Esophagus muscularis mucosa (tissue), 4 donors: ENCODE results near the gene NUBP2. TPM values are rescaled to one million over a fixed set of nuclear protein-coding genes. Genes with fewer than 3 reads are reported as not detected.

ENCODE experiments used
- DNase-seq: peaks from one replicate; pipeline ENCODE4 v3.0.0-alpha.2; 2017; ENCODE audit errors: extremely low spot score
- H3K27ac ChIP-seq, 4 donors: fragments of 200-600 bp; sonication (generic); replicated peaks in 1 of 4; 1 replicate in 3 of 4; 2 replicates in 1 of 4; pipeline ENCODE4 v1.5.1; 2016 to 2019; ENCODE audit warnings: mild to moderate bottlenecking in 1 of 4
- H3K27me3 ChIP-seq, 4 donors: fragments of 200-600 bp; sonication (generic); one replicate each; pipeline versions ENCODE4 v1.5.1 to v1.6.0; 2016 to 2019
- H3K36me3 ChIP-seq, 4 donors: fragments of 200-600 bp; sonication (generic); one replicate each; pipeline ENCODE4 v1.5.1; 2016 to 2019
- H3K4me1 ChIP-seq, 4 donors: fragments of 200-600 bp; sonication (generic); one replicate each; pipeline ENCODE4 v1.5.1; 2016 to 2019
- H3K4me3 ChIP-seq, 4 donors: fragments of 200-600 bp; sonication (generic); 1 replicate in 2 of 4; 2 replicates in 2 of 4; pipeline ENCODE4 v1.5.1; 2016 to 2019; ENCODE audit warnings: mild to moderate bottlenecking in 4 of 4, moderate library complexity in 1 of 4
- H3K9me3 ChIP-seq, 4 donors: fragments of 200-600 bp; sonication (generic); 1 replicate in 3 of 4; 2 replicates in 1 of 4; pipeline ENCODE4 v1.5.1; 2016 to 2019
- CTCF ChIP-seq, 3 experiments: fragments of 200-600 bp in 2 of 3; fragments of 450-650 bp in 1 of 3; sonication (generic) in 2 of 3; IDR thresholded peaks; one replicate each; pipeline ENCODE4 v1.5.1; 2017 to 2019; ENCODE audit warnings: antibody characterized with exemption in 3 of 3, mild to moderate bottlenecking in 2 of 3, moderate library complexity in 1 of 3
- EP300 ChIP-seq: sonication (generic); formaldehyde crosslinking; IDR thresholded peaks from one replicate; pipeline ENCODE4 v1.6.1; 2017; ENCODE audit warnings: antibody characterized with exemption
- POLR2A ChIP-seq: fragments of 450-650 bp; IDR thresholded peaks from one replicate; pipeline ENCODE4 v1.6.1; 2017; ENCODE audit warnings: antibody characterized with exemption, moderate library complexity, mild to moderate bottlenecking, low read depth
- POLR2AphosphoS5 ChIP-seq, 2 donors: sonication (generic); formaldehyde crosslinking; IDR thresholded peaks; one replicate each; pipeline ENCODE4 v1.6.1; 2017; ENCODE audit warnings: antibody characterized with exemption in 2 of 2
- WGBS: methylation state at CpG from one replicate; pipeline ENCODE4 v1.1.5; 2018; 5-methylcytosine and 5-hydroxymethylcytosine counted together
- intact Hi-C: fragments of 100-400 bp; cut with DNase I; formaldehyde crosslinking; loops from one replicate; pipeline ENCODE4 v1.15.1; 2023
- total RNA-seq, 4 donors: library from RNA; depleted of rRNA; stranded (reverse); fragments of >200 nt; gene quantifications; one replicate each; pipeline versions ENCODE4 v1.1.0 to v1.2.1, GENCODE V29; 2016

Gene NUBP2
- total RNA-seq, 4 donors from 2014 or later: 82.7 to 93.8 (median 87.6) TPM

GRCh38 chr16:1768061-1768766, 14.5 kb upstream of the NUBP2 start:
- H3K9me3 ChIP-seq: no peaks in the 10 kb centered on the region
- TF ChIP-seq POLR2AphosphoS5 (IDR thresholded peaks at IDR 0.05) (no peak), CTCF (IDR thresholded peaks at IDR 0.05) (no peak), EP300 (no peak), POLR2A (no peak)
- no peak overlapping the region for H3K4me3 ChIP-seq
- H3K36me3 ChIP-seq: peaks cover 38 to 68% (median 67%) of the 10 kb centered on the region in 4 donors
- no peaks in the 10 kb centered on the region for H3K27me3 ChIP-seq
- 88% methylated on average over 32 of the region's 41 CpGs for WGBS
- no peak for DNase-seq
- peaks cover 21 to 45% (median 40%) of the 10 kb centered on the region in 4 donors for H3K4me1 ChIP-seq
- H3K27ac ChIP-seq: peak overlapping the region in 1 of 4 donors; percentile 91
- intact Hi-C loops: no loop called here

GRCh38 chr16:1768767-1769401, 13.9 kb upstream of the NUBP2 start:
- no peak for TF ChIP-seq CTCF (IDR thresholded peaks at IDR 0.05)
- TF ChIP-seq POLR2AphosphoS5 (IDR thresholded peaks at IDR 0.05): no peak
- no peak for TF ChIP-seq EP300
- no peak for TF ChIP-seq POLR2A
- peak overlapping the region; percentile 87 to 95 (median 90) for H3K27ac ChIP-seq
- H3K4me1 ChIP-seq: peaks cover 23 to 47% (median 42%) of the 10 kb centered on the region in 4 donors
- no peaks in the 10 kb centered on the region for H3K9me3 ChIP-seq
- no peaks in the 10 kb centered on the region for H3K27me3 ChIP-seq
- 78% methylated on average over 25 of the region's 26 CpGs for WGBS
- DNase-seq: no peak
- intact Hi-C loops: no loop called here
- H3K36me3 ChIP-seq: peaks cover 38 to 61% (median 60%) of the 10 kb centered on the region in 4 donors
- H3K4me3 ChIP-seq: no peak overlapping the region

GRCh38 chr16:1769402-1770300, 13.1 kb upstream of the NUBP2 start:
- no peak for DNase-seq
- TF ChIP-seq EP300 (no peak), CTCF (IDR thresholded peaks at IDR 0.05) (no peak), POLR2A (no peak), POLR2AphosphoS5 (IDR thresholded peaks at IDR 0.05) (no peak)
- 52% methylated on average over 7 of the region's 27 CpGs for WGBS
- H3K9me3 ChIP-seq: no peaks in the 10 kb centered on the region
- no peaks in the 10 kb centered on the region for H3K27me3 ChIP-seq
- intact Hi-C loops: loop anchor here (5.0 kb wide), 2 partner anchors 62 to 157 kb away; partner anchors contain the start of genes CRAMP1, IFT140 and MAPK8IP3
- H3K36me3 ChIP-seq: peaks cover 38 to 53% (median 52%) of the 10 kb centered on the region in 4 donors
- peaks cover 31 to 50% (median 47%) of the 10 kb centered on the region in 4 donors for H3K4me1 ChIP-seq
- peak overlapping the region; percentile 87 to 95 (median 90) for H3K27ac ChIP-seq
- H3K4me3 ChIP-seq: peak overlapping the region; percentile 72 to 100 (median 88)

- H3K27ac ChIP-seq: peak overlapping the region; percentile 87 to 95 (median 90)
- no peak for DNase-seq
- H3K9me3 ChIP-seq: no peaks in the 10 kb centered on the region
- H3K27me3 ChIP-seq: no peaks in the 10 kb centered on the region
- peak overlapping the region; percentile 72 to 100 (median 88) for H3K4me3 ChIP-seq
- intact Hi-C loops: loop anchor here (5.0 kb wide), 2 partner anchors 63 to 158 kb away; partner anchors contain the start of genes CRAMP1, IFT140 and MAPK8IP3
- TF ChIP-seq EP300: no peak
- no peak for TF ChIP-seq CTCF (IDR thresholded peaks at IDR 0.05)
- peak; percentile 48 to 80 for TF ChIP-seq POLR2AphosphoS5 (IDR thresholded peaks at IDR 0.05)
- peak; percentile 9 for TF ChIP-seq POLR2A
- WGBS: 9% methylated on average over 21 of the region's 81 CpGs
- peaks cover 36 to 60% (median 54%) of the 10 kb centered on the region in 4 donors for H3K4me1 ChIP-seq
- H3K36me3 ChIP-seq: peaks cover 33 to 51% (median 50%) of the 10 kb centered on the region in 4 donors
These were observed 12.2 kb upstream of the NUBP2 start for GRCh38 chr16:1770328-1771187.
